Measurements from ENCODE around the gene TM9SF2.
"Not testable (repeated sequence)": the region's sequence is repeated elsewhere in the genome, so short reads cannot be mapped to it uniquely, and the experiment has no call there.

The TM9SF2 gene

GRCh38 chr13:99501184-99501847 lies at the start of gene TM9SF2:
TSS of gene TM9SF2 (plus strand) at chr13:99501472. CDS start at chr13:99501607, 135 bp downstream.
- peak; percentile 99 for DNase-seq

GRCh38 chr13:99454518-99455183 lies 46.6 kb upstream of the TM9SF2 start:
- DNase-seq, result no peak

GRCh38 chr13:99459099-99459850 lies 42.0 kb upstream of the TM9SF2 start:
- no peak for DNase-seq

- DNase-seq, result not testable (repeated sequence)
Observed at GRCh38 chr13:99460802-99461201, 40.5 kb upstream of the TM9SF2 start.

GRCh38 chr13:99463646-99464397 lies 37.5 kb upstream of the TM9SF2 start:
- DNase-seq, result no peak

- DNase-seq, result no peak
Observed at GRCh38 chr13:99464441-99464949, 36.8 kb upstream of the TM9SF2 start.

GRCh38 chr13:99465454-99465853 lies 35.8 kb upstream of the TM9SF2 start:
- DNase-seq, result no peak

- DNase-seq, result no peak
Observed at GRCh38 chr13:99467764-99468163, 33.5 kb upstream of the TM9SF2 start.

GRCh38 chr13:99469041-99469440 lies 32.2 kb upstream of the TM9SF2 start:
- DNase-seq, result no peak

GRCh38 chr13:99470027-99470426 lies 31.2 kb upstream of the TM9SF2 start:
- no peak for DNase-seq

GRCh38 chr13:99471221-99472121 lies 29.8 kb upstream of the TM9SF2 start:
- no peak for DNase-seq

GRCh38 chr13:99472122-99472440 lies 29.2 kb upstream of the TM9SF2 start:
- no peak for DNase-seq

GRCh38 chr13:99473515-99473914 lies 27.8 kb upstream of the TM9SF2 start:
- DNase-seq, result no peak

- no peak for DNase-seq
Observed at GRCh38 chr13:99476648-99477047, 24.6 kb upstream of the TM9SF2 start.

GRCh38 chr13:99477493-99477892 lies 23.8 kb upstream of the TM9SF2 start:
- DNase-seq, result no peak

- DNase-seq, result peak; percentile 83
Observed at GRCh38 chr13:99481366-99481765, 19.9 kb upstream of the TM9SF2 start.

- DNase-seq, result peak; percentile 36
Observed at GRCh38 chr13:99484473-99484872, 16.8 kb upstream of the TM9SF2 start.

- DNase-seq, result no peak
Observed at GRCh38 chr13:99486996-99487395, 14.3 kb upstream of the TM9SF2 start.

- no peak for DNase-seq
Observed at GRCh38 chr13:99489028-99489427, 12.2 kb upstream of the TM9SF2 start.

GRCh38 chr13:99491750-99492149 lies 9.5 kb upstream of the TM9SF2 start:
- not testable (repeated sequence) for DNase-seq

- DNase-seq, result no peak
Observed at GRCh38 chr13:99495466-99496183, 5.6 kb upstream of the TM9SF2 start.
